H1 (cell line): ENCODE measurements around the gene BGN. TPM values are rescaled to one million over a fixed set of nuclear protein-coding genes. Genes with fewer than 3 reads are reported as not detected.

Experiments used
- CTCF ChIA-PET: fragments of 300-600 bp; sonication (Branson Sonifier 250); formaldehyde crosslinking; loops from one replicate; lab custom pipeline; 2021; ENCODE audit not compliant: partially characterized antibody; lab: Charles Lee
- POLR2A ChIA-PET: fragments of 300-600 bp; sonication (Branson Sonifier 250); formaldehyde crosslinking; loops from one replicate; lab custom pipeline; 2021; ENCODE audit warnings: inconsistent platforms; ENCODE audit not compliant: partially characterized antibody; lab: Charles Lee
- DNase-seq, 2 experiments: peaks; one replicate each; pipeline versions ENCODE4 v3.0.0 to v3.0.0-alpha.2; 2010 to 2022; ENCODE audit warnings: low spot score in 2 of 2, low read depth in 1 of 2, mixed read lengths in 1 of 2
- FAIRE-seq: peaks from 2 replicates; lab custom pipeline; 2011; peaks lifted over from hg19 to GRCh38; lab: Jason Lieb, UNC
- H2AFZ ChIP-seq: 2 replicates; pipeline ENCODE4 v1.8.1; 2012; ENCODE audit warnings: low read length, inconsistent platforms
- H2AK5ac ChIP-seq: 2 replicates; pipeline ENCODE4 v1.6.1; 2013; ENCODE audit warnings: low read depth, low read length
- H2BK120ac ChIP-seq: replicated peaks from 2 replicates; pipeline ENCODE3; 2013; ENCODE audit warnings: low read depth, low read length, inconsistent platforms
- H2BK12ac ChIP-seq: 2 replicates; pipeline ENCODE4 v1.6.1; 2013; ENCODE audit warnings: low read depth, low read length
- H2BK15ac ChIP-seq: 2 replicates; pipeline ENCODE4 v1.6.1; 2013; ENCODE audit warnings: low read length
- H2BK20ac ChIP-seq: 2 replicates; pipeline ENCODE4 v1.6.1; 2013; ENCODE audit warnings: low read length
- H2BK5ac ChIP-seq: 2 replicates; pipeline ENCODE4 v1.6.1; 2013; ENCODE audit warnings: low read depth, low read length
- H3K14ac ChIP-seq: 2 replicates; pipeline ENCODE4 v1.6.1; 2013; ENCODE audit warnings: inconsistent platforms; ENCODE audit not compliant: insufficient read length
- H3K18ac ChIP-seq: 2 replicates; pipeline ENCODE4 v1.6.1; 2013; ENCODE audit warnings: low read length; ENCODE audit errors: extremely low read depth
- H3K23ac ChIP-seq: 2 replicates; pipeline ENCODE4 v1.6.1; 2013; ENCODE audit warnings: inconsistent platforms; ENCODE audit not compliant: insufficient read length
- H3K23me2 ChIP-seq: 2 replicates; pipeline ENCODE4 v1.6.1; 2013; ENCODE audit warnings: low read depth, low read length
- H3K27ac ChIP-seq: 2 replicates; pipeline ENCODE4 v1.6.1; 2011; ENCODE audit warnings: low read depth, low read length, inconsistent platforms
- H3K27me3 ChIP-seq, 4 experiments: replicated peaks in 1 of 4; 1 replicate in 1 of 4; 2 replicates in 3 of 4; pipeline versions ENCODE4 v1.6.1 to v1.8.1; 2011 to 2013; ENCODE audit warnings: low read length in 3 of 4, mild to moderate bottlenecking in 3 of 4, inconsistent platforms in 2 of 4, mixed read lengths in 2 of 4, moderate library complexity in 1 of 4; ENCODE audit not compliant: control insufficient read depth in 3 of 4, insufficient read depth in 3 of 4; ENCODE audit errors: extremely low read depth in 1 of 4
- H3K36me3 ChIP-seq, 4 experiments: 2 replicates each; pipeline versions ENCODE4 v1.6.1 to v1.8.1; 2011 to 2013; ENCODE audit warnings: mild to moderate bottlenecking in 4 of 4, low read length in 3 of 4, moderate library complexity in 2 of 4, control low read depth in 1 of 4, inconsistent platforms in 1 of 4; ENCODE audit not compliant: insufficient read depth in 4 of 4, control insufficient read depth in 2 of 4
- H3K4ac ChIP-seq: replicated peaks from 2 replicates; pipeline ENCODE3; 2013; ENCODE audit warnings: low read length, low read depth, mixed read lengths, inconsistent platforms; ENCODE audit not compliant: insufficient read length
- H3K4me1 ChIP-seq, 4 experiments: replicated peaks in 1 of 4; 1 replicate in 1 of 4; 2 replicates in 3 of 4; pipeline versions ENCODE4 v1.6.1 to v1.8.1; 2011 to 2013; ENCODE audit warnings: low read length in 3 of 4, inconsistent platforms in 2 of 4, mixed read lengths in 1 of 4; ENCODE audit not compliant: insufficient read depth in 4 of 4, control insufficient read depth in 3 of 4
- H3K4me2 ChIP-seq, 2 experiments: 2 replicates each; pipeline versions ENCODE4 v1.6.1 to v1.8.1; 2011 to 2013; ENCODE audit warnings: low read depth in 2 of 2, low read length in 2 of 2, control low read depth in 1 of 2, inconsistent platforms in 1 of 2, mild to moderate bottlenecking in 1 of 2; ENCODE audit not compliant: insufficient read depth in 1 of 2
- H3K4me3 ChIP-seq, 4 experiments: fragments of 200-600, 300-600 bp in 1 of 4; sonication (generic), shearing (Covaris generic), sonication (Bioruptor Twin) in 1 of 4; 2 replicates each; pipeline versions ENCODE4 v1.5.1 to v1.8.1; 2011 to 2016; ENCODE audit warnings: low read length in 4 of 4, low read depth in 3 of 4, control low read depth in 2 of 4, inconsistent platforms in 2 of 4, mild to moderate bottlenecking in 2 of 4, mixed read lengths in 1 of 4, moderate library complexity in 1 of 4; ENCODE audit not compliant: insufficient read depth in 2 of 4; ENCODE audit errors: extremely low read depth in 1 of 4
- H3K56ac ChIP-seq: replicated peaks from 2 replicates; pipeline ENCODE3; 2013; ENCODE audit warnings: low read depth, mild to moderate bottlenecking, mixed read lengths, low read length, inconsistent platforms; ENCODE audit not compliant: insufficient read length
- H3K79me1 ChIP-seq: 2 replicates; pipeline ENCODE4 v1.6.1; 2013; ENCODE audit warnings: low read depth, low read length, control low read depth
- H3K79me2 ChIP-seq, 2 experiments: 2 replicates each; pipeline versions ENCODE4 v1.6.1 to v1.8.1; 2012 to 2013; ENCODE audit warnings: low read length in 2 of 2, mild to moderate bottlenecking in 2 of 2, inconsistent platforms in 1 of 2; ENCODE audit not compliant: insufficient read depth in 2 of 2, control insufficient read depth in 1 of 2
- H3K9ac ChIP-seq, 4 experiments: replicated peaks in 1 of 4; 1 replicate in 1 of 4; 2 replicates in 3 of 4; pipeline versions ENCODE4 v1.6.1 to v1.8.1; 2011 to 2013; ENCODE audit warnings: low read depth in 3 of 4, low read length in 3 of 4, control low read depth in 2 of 4, mild to moderate bottlenecking in 2 of 4, moderate library complexity in 2 of 4, inconsistent platforms in 1 of 4; ENCODE audit errors: extremely low read depth in 1 of 4
- H3K9me3 ChIP-seq, 2 experiments: 2 replicates each; pipeline versions ENCODE4 v1.6.1 to v1.8.1; 2012 to 2013; ENCODE audit warnings: mild to moderate bottlenecking in 2 of 2, moderate library complexity in 2 of 2, control low read depth in 1 of 2, inconsistent platforms in 1 of 2, low read depth in 1 of 2, low read length in 1 of 2, mixed read lengths in 1 of 2; ENCODE audit not compliant: insufficient read depth in 2 of 2
- H4K20me1 ChIP-seq, 2 experiments: replicated peaks in 1 of 2; 2 replicates each; pipeline versions ENCODE3 to v1.8.1; 2011 to 2013; ENCODE audit warnings: inconsistent platforms in 2 of 2, low read length in 2 of 2, mild to moderate bottlenecking in 1 of 2; ENCODE audit not compliant: insufficient read depth in 2 of 2, control insufficient read depth in 1 of 2
- H4K5ac ChIP-seq: 2 replicates; pipeline ENCODE4 v1.6.1; 2013; ENCODE audit warnings: low read length, low read depth, mixed read lengths, inconsistent platforms; ENCODE audit not compliant: insufficient read length
- H4K8ac ChIP-seq: 2 replicates; pipeline ENCODE4 v1.8.0; 2013; ENCODE audit warnings: mild to moderate bottlenecking, moderate library complexity, low read length, inconsistent platforms; ENCODE audit not compliant: insufficient read depth; ENCODE audit errors: extremely low read depth
- H4K91ac ChIP-seq: replicated peaks from 2 replicates; pipeline ENCODE3; 2013; ENCODE audit warnings: low read length, mixed read lengths, inconsistent platforms; ENCODE audit not compliant: insufficient read length
- CHD1 ChIP-seq: IDR thresholded peaks from 2 replicates; pipeline ENCODE4 v1.6.1; 2012; ENCODE audit warnings: low read depth, low read length, improper control_type of control experiment
- CTCF ChIP-seq, 3 experiments: IDR thresholded peaks; 1 replicate in 2 of 3; 2 replicates in 1 of 3; pipeline versions ENCODE4 v1.5.1 to v1.6.1; 2011; ENCODE audit warnings: low read length in 3 of 3, mild to moderate bottlenecking in 3 of 3, inconsistent platforms in 2 of 3, low read depth in 1 of 3, moderate library complexity in 1 of 3; ENCODE audit not compliant: insufficient read depth in 1 of 3; ENCODE audit errors: control extremely low read depth in 1 of 3
- KDM4A ChIP-seq: IDR thresholded peaks from one replicate; pipeline ENCODE4 v1.7.1; 2012; ENCODE audit warnings: low read depth, mild to moderate bottlenecking, moderate library complexity, low read length, inconsistent platforms; ENCODE audit not compliant: severe bottlenecking
- KDM5A ChIP-seq: fragments of 200-600 bp; IDR thresholded peaks from 2 replicates; pipeline ENCODE4 v1.7.1; 2012; ENCODE audit warnings: mild to moderate bottlenecking, low read length, inconsistent platforms, mixed read lengths
- NRF1 ChIP-seq: IDR thresholded peaks from 2 replicates; pipeline ENCODE4 v1.6.1; 2011; ENCODE audit warnings: mild to moderate bottlenecking, low read depth, low read length, improper control_type of control experiment
- POLR2AphosphoS5 ChIP-seq: IDR thresholded peaks from 2 replicates; pipeline ENCODE4 v1.6.1; 2011; ENCODE audit warnings: low read depth, low read length
- RFX5 ChIP-seq: IDR thresholded peaks from 2 replicates; pipeline ENCODE4 v1.6.1; 2011; ENCODE audit warnings: low read depth, low read length, improper control_type of control experiment, borderline replicate concordance
- SAP30 ChIP-seq: fragments of 300-600 bp; sonication (generic); IDR thresholded peaks from 2 replicates; pipeline ENCODE4 v1.7.1; 2012; ENCODE audit warnings: low read length, moderate library complexity, mild to moderate bottlenecking, inconsistent platforms; ENCODE audit not compliant: insufficient read depth, insufficient replicate concordance
- SRF ChIP-seq: IDR thresholded peaks from 2 replicates; pipeline ENCODE4 v1.6.1; 2011; ENCODE audit warnings: mild to moderate bottlenecking, low read depth, low read length, moderate library complexity
- WGBS, 2 experiments: shearing (Covaris generic) in 1 of 2; methylation state at CpG; one replicate each; pipeline versions ENCODE4 v1.1.6 to v1.1.7; 2013 to 2015; ENCODE audit warnings: low lambda C conversion rate in 2 of 2, mixed read lengths in 2 of 2, inconsistent platforms in 1 of 2, low coverage in 1 of 2, missing lambda C conversion rate in 1 of 2; ENCODE audit not compliant: insufficient replicate concordance in 2 of 2, insufficient coverage in 1 of 2, insufficient read length in 1 of 2; ENCODE audit errors: extremely low coverage in 1 of 2, missing lambda C conversion rate in 1 of 2; 5-methylcytosine and 5-hydroxymethylcytosine counted together
- polyA plus RNA-seq, 7 experiments: library from polyadenylated mRNA; depleted of rRNA in 3 of 7; stranded (reverse) in 5 of 7; unstranded in 2 of 7; fragments of >200 nt in 5 of 7; fragments of 200-250 nt in 2 of 7; gene quantifications; 1 replicate in 5 of 7; 2 replicates in 1 of 7; 4 replicates in 1 of 7; pipeline versions ENCODE4 v1.2.1 to v1.2.3, GENCODE V29; 2011 to 2013; ENCODE audit warnings: missing spikeins in 2 of 7, mixed read lengths in 2 of 7
- total RNA-seq: library from RNA; stranded (reverse); fragmentation: NEBNext Ultra II Directional; extraction: Animal tissue kit (Norgen Biotek cat#: 25700); gene quantifications from 2 replicates; pipeline ENCODE4 v1.2.1, GENCODE V29; 2021
- TF ChIP-seq, protein P1 (sequence below): IDR thresholded peaks from 2 replicates; pipeline ENCODE4 v1.6.1; 2011; ENCODE audit warnings: low read length, improper control_type of control experiment

The BGN gene
- total and polyA plus RNA-seq, 2 of the 8 experiments (the other 6 are each of a cell fraction or from before 2014, with no cell fraction given): 1.8 to 2.4 TPM

GRCh38 chrX:153464116-153464515, 30.7 kb upstream of the BGN start:
- no peak overlapping the region for H3K4ac ChIP-seq
- no peaks in the 10 kb centered on the region for H3K79me2 ChIP-seq
- H3K56ac ChIP-seq: no peak overlapping the region
- H3K14ac ChIP-seq: no peak overlapping the region
- no peak overlapping the region for H3K18ac ChIP-seq
- ChIA-PET POLR2A (no interaction called here), CTCF (interaction anchor here (0.5 to 0.7 kb wide), 2 partner anchors 43 to 513 kb away, joined by 3 read pairs; no protein-coding TSS in a partner anchor)
- no peak overlapping the region for H3K27ac ChIP-seq
- H3K4me3 ChIP-seq: no peak overlapping the region
- no peak overlapping the region for H3K23ac ChIP-seq
- H2AK5ac ChIP-seq: no peak overlapping the region
- no peak overlapping the region for H3K4me2 ChIP-seq
- FAIRE-seq (no peak), DNase-seq (no peak)
- no peak overlapping the region for H2AFZ ChIP-seq
- H3K4me1 ChIP-seq: no peaks in the 10 kb centered on the region
- no peak overlapping the region for H2BK120ac ChIP-seq
- no peak overlapping the region for H4K5ac ChIP-seq
- H3K36me3 ChIP-seq: peaks cover 0 to 4% (median 2%) of the 10 kb centered on the region in 4 experiments; a peak in 5 of 8 replicates
- no peak overlapping the region for H2BK20ac ChIP-seq
- H3K9me3 ChIP-seq: no peaks in the 10 kb centered on the region
- no peak for TF ChIP-seq CTCF (IDR thresholded peaks at IDR 0.05; ENCODE audit: control extremely low read depth in 1 of 3, insufficient read depth in 1 of 3, low read depth in 1 of 3, low read length in 3 of 3)
- no peak for TF ChIP-seq KDM4A
- no peak for TF ChIP-seq KDM5A
- no peak for TF ChIP-seq POLR2AphosphoS5
- TF ChIP-seq RFX5: no peak
- no peak for TF ChIP-seq SAP30
- TF ChIP-seq CHD1: no peak
- TF ChIP-seq NRF1: no peak
- TF ChIP-seq SRF: no peak
- TF ChIP-seq, protein P1, sequence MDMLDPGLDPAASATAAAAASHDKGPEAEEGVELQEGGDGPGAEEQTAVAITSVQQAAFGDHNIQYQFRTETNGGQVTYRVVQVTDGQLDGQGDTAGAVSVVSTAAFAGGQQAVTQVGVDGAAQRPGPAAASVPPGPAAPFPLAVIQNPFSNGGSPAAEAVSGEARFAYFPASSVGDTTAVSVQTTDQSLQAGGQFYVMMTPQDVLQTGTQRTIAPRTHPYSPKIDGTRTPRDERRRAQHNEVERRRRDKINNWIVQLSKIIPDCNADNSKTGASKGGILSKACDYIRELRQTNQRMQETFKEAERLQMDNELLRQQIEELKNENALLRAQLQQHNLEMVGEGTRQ: no peak
- H4K8ac ChIP-seq: no peak overlapping the region
- no peaks in the 10 kb centered on the region for H3K23me2 ChIP-seq
- peaks cover 0 to 3% of the 10 kb centered on the region in 2 experiments for H4K20me1 ChIP-seq
- H2BK15ac ChIP-seq: no peak overlapping the region
- no peaks in the 10 kb centered on the region for H3K27me3 ChIP-seq
- H3K79me1 ChIP-seq: peaks cover 3% of the 10 kb centered on the region; the same call in 1 of the 2 replicates
- H3K9ac ChIP-seq: no peak overlapping the region
- no peak overlapping the region for H2BK12ac ChIP-seq
- 95% methylated on average over 4 of the region's 5 CpGs; no CpG with 5 or more reads in 1 of the 2 experiments for WGBS, 2 experiments
- H4K91ac ChIP-seq: no peak overlapping the region
- H2BK5ac ChIP-seq: no peak overlapping the region
